ENCODE data around the gene TRABD. TPM values are rescaled to one million over a fixed set of nuclear protein-coding genes. Genes with fewer than 3 reads are reported as not detected.
A peak's percentile ranks its signal among the peaks of the same experiment; 100 is the strongest.

TRABD gene
- total RNA-seq, 1 experiment from 2014 or later, result 83.5 TPM

DNA sequence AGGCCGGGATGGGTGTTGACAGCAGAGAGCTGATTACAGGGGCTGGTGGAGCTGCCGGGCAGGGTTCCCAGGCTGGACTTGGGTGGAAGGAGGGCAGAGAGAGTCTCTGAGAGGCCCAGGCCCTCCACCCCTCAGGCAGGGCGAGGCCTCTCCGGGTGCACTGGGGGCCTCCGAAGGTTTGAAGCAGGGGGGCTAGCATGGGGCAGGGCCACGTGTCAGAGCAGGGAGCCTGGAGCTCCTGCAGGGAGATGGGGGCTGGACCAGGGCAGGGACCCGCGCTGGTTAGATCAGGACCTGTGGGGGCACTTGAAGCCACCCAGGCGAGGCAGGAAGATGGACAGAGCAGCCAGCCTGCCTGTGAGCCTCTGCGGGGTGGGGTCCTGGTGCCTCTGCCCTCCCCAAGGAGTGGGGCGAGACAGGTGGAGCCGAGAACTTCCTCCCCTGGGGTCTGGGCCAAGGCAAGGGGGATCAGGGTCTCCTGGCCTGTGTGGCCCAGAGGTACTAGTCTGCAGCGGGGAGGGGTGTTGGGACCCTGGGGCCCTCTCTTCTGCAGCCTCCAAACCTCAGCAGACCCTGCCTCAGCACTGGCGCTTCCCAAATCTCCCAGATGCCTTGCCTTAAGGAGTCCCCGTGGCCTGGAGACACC, 14.3 kb upstream of the TRABD start:
- peak; percentile 58 for DNase-seq (ENCODE audit: low spot score)
- in situ Hi-C loops (cut with HindIII; ENCODE audit: low sequenced_read_pairs), result no loop called here

DNA sequence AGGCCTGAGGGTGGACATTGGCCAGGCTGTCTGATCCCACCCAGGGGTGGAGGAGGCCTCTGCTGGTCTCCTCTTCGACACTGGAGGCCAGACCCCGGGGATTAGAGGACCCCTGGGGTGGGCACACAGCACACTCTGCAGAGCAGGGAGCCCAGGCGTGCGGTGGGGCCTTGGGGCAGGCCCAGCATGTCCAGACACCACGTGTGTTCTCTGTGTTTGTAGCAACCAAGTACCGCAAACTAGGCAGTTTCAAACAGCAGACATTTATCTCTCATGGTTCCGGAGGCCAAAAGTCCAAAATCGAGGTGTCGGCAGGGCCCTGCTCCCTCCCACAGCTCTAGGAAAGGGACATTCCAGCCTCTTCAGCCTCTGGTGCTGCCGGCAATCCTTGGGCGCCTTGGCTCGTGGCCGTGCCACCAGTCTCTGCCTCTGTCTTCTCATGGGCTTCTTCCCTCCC, 13.7 kb upstream of the TRABD start:
- no peak for DNase-seq (ENCODE audit: low spot score)
- in situ Hi-C loops (cut with HindIII; ENCODE audit: low sequenced_read_pairs), result no loop called here

DNA sequence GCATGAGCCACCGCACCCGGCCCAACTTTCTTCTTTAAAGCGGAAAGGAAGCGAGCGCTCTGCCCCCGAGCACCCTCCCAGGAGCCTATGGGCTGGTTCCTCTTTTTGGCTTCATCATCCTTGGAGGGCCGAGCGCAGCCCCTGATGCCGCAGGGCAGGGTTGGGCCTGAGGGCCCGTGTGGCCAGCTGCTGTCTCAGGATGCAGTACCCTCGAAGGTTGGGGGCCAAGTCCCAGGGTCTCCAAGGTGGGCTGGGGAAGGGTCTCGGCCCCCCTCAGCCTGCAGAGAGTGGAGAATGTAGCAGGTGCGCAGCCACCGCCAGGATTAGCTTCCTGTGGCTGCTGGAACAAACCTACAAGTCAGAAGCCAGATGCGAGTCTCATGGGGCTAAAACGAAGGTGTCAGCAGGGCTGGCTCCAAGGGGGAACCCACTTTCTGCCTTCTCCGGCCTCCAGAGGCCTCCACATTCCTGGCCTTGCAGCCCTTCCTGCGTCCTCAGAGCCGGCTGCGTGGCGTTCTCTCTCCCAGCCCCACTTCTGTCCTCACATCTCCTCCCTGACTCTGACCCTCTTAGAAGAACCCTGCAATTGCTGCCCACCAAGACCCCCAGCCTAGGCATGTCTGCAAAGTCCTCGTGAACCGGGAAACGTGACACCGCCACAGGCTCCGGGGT, 12.3 kb upstream of the TRABD start:
- no peak for DNase-seq (ENCODE audit: low spot score)
- in situ Hi-C loops (cut with HindIII; ENCODE audit: low sequenced_read_pairs), result no loop called here

GRCh38 chr22:50173983-50174355, 11.7 kb upstream of the TRABD start:
- in situ Hi-C loops (cut with HindIII; ENCODE audit: low sequenced_read_pairs), result no loop called here
- DNase-seq (ENCODE audit: low spot score), result no peak

GRCh38 chr22:50174382-50175190, 11.1 kb upstream of the TRABD start:
- DNase-seq (ENCODE audit: low spot score), result peak; percentile 91
- in situ Hi-C loops (cut with HindIII; ENCODE audit: low sequenced_read_pairs), result no loop called here

DNA sequence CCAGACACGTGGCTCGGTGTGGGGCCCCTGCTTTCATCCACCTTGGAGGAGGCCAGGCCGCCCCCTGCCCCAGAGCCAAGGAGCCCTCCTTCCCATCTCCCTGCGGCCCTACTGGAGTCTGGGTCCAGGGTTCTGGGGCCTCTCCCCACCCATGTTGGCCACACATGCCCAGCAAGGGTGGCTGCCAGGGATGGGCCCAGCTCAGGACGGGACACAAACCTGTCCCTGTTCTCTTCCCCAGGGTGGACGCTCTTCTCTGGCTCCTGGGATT, 10.6 kb upstream of the TRABD start:
- no peak for DNase-seq (ENCODE audit: low spot score)
- in situ Hi-C loops (cut with HindIII; ENCODE audit: low sequenced_read_pairs), result no loop called here

DNA sequence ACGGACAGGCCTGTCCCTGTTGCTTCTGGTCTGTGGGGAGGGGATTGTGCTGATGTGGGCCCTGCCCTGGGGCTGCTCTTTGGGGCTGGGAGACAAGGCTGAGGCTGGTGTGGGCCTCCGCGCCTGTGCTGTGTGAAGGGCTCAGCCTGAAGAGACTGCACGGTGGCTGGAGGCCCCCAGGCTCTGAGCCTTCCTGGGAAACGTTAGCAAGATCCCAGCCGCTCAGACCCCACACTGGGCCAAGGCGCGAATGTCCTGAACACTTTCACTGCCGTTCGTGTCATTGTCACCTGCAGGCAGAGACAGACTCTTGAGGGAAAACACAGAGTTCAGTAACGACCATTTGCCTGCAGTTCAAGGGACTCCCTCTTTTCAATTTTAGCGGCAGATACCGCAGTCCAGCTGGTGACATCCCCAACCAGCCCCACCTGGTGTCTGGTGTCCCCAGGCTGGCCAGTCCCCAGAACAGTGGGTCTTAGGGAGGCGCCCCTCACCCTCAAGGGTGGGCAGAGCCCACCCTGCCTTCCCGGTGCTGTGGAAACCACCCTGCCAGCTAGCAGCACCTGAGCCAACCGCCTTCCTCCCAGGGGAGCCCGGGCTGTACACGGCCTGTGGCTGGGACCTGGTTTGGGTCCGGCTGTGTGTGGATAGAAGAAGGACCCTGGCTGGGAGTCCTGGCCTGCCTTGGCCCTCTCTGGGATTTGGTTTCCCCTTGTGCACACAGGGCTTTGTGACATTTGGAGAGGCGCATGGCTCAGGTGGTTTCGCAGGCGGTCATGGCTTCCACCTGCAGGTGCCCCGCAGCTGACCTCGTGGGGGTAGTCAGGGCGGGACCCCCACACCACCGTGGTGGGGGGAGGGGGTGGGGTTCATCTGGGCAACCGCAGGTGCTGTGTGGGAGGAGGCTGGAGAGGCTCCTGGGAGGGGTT, 9.5 kb upstream of the TRABD start:
- no peak for DNase-seq (ENCODE audit: low spot score)
- in situ Hi-C loops (cut with HindIII; ENCODE audit: low sequenced_read_pairs), result no loop called here

- in situ Hi-C loops (cut with HindIII; ENCODE audit: low sequenced_read_pairs), result no loop called here
- DNase-seq (ENCODE audit: low spot score), result no peak
Observed at GRCh38 chr22:50176850-50177536, 8.7 kb upstream of the TRABD start.

DNA sequence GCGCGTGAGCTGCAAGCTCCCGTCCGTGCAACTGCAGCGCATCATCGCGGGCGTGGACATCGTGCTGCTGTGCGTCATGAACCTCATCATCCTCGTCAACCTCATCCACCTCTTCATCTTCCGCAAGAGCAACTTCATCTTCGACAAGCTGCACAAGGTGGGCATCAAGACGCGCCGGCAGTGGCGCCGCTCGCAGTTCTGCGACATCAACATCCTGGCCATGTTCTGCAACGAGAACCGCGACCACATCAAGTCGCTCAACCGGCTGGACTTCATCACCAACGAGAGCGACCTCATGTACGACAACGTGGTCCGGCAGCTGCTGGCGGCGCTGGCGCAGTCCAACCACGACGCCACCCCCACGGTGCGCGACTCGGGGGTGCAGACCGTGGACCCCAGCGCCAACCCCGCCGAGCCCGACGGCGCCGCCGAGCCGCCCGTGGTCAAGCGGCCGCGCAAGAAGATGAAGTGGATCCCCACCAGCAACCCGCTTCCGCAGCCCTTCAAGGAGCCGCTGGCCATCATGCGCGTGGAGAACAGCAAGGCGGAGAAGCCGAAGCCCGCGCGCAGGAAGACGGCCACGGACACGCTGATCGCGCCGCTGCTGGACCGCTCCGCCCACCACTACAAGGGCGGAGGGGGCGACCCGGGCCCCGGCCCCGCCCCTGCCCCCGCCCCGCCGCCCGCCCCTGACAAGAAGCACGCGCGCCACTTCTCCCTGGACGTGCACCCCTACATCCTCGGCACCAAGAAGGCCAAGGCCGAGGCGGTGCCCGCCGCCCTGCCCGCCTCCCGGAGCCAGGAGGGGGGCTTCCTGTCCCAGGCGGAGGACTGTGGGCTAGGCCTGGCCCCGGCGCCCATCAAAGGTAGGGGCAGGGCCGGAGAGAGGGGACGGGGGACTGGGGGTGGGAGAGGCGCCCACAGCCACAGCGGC, 7.9 kb upstream of the TRABD start:
- no peak for DNase-seq (ENCODE audit: low spot score)
- in situ Hi-C loops (cut with HindIII; ENCODE audit: low sequenced_read_pairs), result no loop called here

DNA sequence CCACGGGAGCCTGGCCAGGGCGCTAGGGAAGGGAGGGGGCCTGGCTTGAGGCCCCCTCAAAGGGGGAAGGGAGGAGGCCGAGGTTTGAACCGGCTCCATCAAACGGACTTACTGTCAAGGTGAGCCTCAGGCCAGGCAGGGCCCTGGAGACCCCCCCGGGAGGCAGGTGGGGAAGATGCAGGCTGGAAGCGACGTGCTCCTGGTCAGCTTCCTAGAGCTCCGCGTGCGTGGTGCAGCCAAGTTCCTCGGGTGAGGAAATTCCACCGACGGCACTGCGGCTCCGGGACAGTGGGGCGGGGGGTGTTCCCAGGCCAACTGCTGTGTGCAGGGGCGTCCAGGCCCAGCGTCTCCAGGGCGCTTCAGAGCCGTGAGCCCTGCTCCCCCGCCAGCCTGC, 7.2 kb upstream of the TRABD start:
- in situ Hi-C loops (cut with HindIII; ENCODE audit: low sequenced_read_pairs), result no loop called here
- DNase-seq (ENCODE audit: low spot score), result no peak

DNA sequence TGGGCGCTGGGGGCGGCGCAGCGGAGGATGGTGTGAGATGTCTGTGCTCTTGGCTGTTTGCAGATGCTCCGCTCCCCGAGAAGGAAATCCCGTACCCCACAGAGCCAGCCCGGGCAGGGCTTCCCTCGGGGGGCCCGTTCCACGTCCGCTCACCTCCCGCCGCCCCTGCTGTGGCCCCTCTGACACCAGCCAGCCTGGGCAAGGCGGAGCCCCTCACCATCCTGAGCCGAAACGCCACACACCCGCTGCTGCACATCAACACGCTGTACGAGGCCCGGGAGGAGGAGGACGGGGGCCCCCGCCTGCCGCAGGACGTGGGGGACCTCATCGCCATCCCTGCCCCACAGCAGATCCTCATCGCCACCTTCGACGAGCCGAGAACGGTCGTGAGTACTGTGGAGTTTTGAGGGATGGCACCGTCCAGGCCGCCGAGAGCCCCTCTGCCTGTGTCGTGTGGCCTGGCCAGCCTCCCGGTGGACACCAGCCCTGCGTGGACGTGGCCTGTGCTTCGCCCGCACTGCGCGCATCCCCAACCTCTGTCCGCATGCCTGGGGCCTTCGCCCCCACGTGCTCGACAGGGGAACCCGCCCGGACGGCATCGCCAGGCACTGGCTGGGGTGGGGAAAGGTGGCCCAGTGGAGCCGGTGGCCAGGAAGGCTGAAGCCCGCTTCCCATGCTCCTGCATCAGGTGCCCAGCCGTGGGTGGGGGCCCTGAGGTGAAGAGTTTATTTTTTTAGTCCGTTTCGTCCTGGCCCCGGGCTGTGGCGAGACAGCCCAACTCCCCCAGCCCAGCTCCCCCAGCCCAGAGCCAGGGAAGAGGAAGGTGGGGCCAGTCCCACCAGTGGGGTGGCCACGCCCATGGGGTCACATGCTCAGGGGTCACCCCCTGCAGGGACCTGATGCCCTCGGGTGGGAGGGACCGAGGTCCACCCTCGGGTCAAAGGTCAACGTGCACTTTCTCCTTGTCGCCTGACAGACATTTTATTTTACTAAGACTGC, 6.5 kb upstream of the TRABD start:
- no peak for DNase-seq (ENCODE audit: low spot score)
- in situ Hi-C loops (cut with HindIII; ENCODE audit: low sequenced_read_pairs), result no loop called here

DNA sequence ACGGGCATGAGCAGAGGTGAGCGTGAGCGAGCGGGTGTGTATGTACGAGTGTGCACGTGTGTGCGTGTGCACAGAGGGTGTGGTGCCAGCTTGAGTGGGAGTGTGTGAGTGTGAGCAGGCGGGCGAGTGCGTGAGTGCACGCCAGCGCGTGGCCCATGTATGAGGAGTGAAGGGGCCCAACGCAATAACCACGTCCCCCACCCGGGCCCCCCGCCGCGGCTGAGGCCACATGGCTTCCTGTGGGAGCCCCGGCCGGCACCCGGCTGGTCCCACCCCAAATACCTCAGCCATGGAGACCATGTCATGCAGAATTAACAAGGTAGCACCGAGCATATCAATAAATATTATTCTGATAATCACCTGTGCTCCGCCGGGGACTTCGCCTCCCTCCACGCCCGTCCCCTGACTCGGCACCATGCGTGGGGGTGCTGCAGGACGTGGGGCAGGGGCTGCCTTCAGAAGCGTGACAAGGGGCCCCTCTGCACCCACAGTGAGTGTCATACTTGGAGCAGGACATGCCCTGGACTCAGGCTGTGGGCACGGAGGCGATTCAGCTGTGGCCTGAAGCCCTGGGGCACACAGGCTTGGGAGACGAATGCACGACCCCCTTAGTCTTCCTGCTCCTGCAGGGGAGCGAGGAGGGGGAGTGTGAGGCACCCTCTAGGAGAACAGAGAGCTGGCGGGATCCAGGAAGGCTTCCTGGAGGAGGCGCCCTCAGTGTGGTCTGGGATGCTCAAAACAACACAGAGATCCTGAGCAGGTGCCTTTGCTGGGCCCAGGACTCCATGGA, 5.6 kb upstream of the TRABD start:
- in situ Hi-C loops (cut with HindIII; ENCODE audit: low sequenced_read_pairs), result no loop called here
- no peak for DNase-seq (ENCODE audit: low spot score)

GRCh38 chr22:50180727-50181521, 4.8 kb upstream of the TRABD start:
- in situ Hi-C loops (cut with HindIII; ENCODE audit: low sequenced_read_pairs), result no loop called here
- DNase-seq (ENCODE audit: low spot score), result no peak

DNA sequence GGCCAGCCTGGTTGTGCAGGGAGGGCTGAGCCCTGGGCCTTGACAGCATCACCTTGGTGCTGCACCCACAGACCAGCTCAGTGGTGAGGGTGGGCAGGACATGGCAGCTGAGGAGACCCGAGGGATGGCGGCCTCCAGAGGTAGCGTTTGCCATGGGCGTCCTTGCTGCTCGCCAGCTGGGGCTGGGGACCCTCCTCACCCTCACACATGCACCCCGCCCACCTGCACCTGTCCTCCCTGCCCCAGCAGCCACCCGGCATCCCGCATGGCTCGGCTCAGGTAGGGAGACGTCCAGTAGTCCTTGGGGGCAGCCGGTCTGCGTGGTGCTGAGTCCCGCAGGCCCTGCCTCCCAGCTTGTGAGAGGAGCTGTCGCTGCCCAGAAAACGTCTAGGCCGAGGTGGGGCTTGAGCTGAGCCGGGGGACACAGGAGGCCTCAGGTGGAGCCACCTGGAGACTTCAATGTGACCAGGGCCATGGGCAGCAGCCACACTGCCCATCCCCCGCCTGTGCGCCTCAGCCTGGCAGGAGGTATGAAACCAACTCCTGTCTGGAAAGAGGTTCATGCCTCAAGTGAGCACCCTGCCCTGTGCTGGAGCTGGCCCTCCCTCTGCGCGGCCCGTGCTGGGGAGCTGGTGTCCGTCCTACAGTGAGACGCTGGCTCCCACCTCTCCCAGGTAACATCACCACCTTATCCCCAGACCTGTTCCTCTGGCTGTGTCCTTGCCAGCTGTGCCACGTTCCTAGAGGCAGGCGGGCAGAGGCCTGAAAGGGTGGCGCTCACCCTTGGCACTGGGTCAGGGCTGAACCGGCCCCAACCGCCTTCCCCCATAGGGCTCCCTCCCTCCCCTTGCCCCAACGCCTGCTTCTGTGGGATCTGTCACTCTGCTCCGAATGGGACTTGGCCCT, 3.3 kb upstream of the TRABD start:
- in situ Hi-C loops (cut with HindIII; ENCODE audit: low sequenced_read_pairs), result no loop called here
- no peak for DNase-seq (ENCODE audit: low spot score)

Data from G401 (cell line).